Ureter (tissue), 1 donor: ENCODE measurements around the gene FUT1. TPM values are rescaled to one million over a fixed set of nuclear protein-coding genes. Genes with fewer than 3 reads are reported as not detected.
"Not testable (repeated sequence)": the region's sequence is repeated elsewhere in the genome, so short reads cannot be mapped to it uniquely, and the experiment has no call there.

ENCODE experiments used
- DNase-seq: peaks from one replicate; pipeline ENCODE4 v3.0.0-alpha.2; 2020; ENCODE audit warnings: low spot score
- total RNA-seq: library from RNA; stranded (reverse); gene quantifications from one replicate; pipeline ENCODE4 v1.2.4, GENCODE V29; 2023
- donor health status: DM: yes; HTN: yes; CAD: no.

Gene FUT1
- total RNA-seq, 1 donor from 2014 or later = 5.0 TPM

- DNase-seq = no peak
Observed at GRCh38 chr19:48768994-48769713, 16.7 kb upstream of the FUT1 start.

DNA sequence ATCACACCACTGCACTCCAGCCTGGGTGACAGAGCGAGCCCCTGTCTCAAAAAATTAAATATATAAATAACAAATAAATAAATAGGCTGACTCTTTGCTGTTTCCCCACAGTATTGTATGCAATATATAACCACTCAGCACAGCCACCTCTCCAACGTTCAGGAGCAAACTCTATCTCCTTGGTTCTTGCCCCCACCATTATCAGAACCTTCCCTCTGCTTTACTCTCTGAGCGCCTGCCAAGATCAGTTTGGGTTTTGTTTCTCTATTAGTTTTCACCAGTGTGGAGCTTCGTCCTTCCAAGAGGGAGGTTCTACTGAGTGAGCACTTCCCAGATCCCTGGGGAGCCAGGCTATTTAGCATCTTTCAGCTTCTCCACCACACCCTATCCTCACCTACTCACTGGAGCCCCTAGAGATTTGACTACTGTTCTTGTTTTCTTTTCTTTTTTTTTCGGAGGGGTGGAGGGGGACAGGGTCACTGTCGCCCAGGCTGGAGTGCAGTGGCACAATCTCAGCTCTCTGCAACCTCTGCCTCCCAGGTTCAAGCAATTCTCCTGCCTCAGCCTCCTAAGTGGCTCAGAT, 15.8 kb upstream of the FUT1 start:
- not testable (repeated sequence) for DNase-seq

DNA sequence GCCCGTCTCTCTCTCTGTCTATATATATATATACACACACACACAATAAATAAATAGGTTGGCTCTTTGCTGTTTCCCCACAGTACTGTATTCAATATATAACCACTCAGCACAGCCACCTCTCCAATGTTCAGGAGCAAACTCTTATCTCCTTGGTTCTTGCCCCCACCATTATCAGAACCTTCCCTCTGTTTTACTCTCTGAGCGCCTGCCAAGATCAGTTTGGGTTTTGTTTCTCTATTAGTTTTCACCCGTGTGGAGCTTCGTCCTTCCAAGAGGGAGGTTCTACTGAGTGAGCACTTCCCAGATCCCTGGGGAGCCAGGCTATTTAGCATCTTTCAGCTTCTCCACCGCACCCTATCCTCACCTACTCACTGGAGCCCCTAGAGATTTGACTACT, 13.4 kb upstream of the FUT1 start:
- DNase-seq = not testable (repeated sequence)

DNA sequence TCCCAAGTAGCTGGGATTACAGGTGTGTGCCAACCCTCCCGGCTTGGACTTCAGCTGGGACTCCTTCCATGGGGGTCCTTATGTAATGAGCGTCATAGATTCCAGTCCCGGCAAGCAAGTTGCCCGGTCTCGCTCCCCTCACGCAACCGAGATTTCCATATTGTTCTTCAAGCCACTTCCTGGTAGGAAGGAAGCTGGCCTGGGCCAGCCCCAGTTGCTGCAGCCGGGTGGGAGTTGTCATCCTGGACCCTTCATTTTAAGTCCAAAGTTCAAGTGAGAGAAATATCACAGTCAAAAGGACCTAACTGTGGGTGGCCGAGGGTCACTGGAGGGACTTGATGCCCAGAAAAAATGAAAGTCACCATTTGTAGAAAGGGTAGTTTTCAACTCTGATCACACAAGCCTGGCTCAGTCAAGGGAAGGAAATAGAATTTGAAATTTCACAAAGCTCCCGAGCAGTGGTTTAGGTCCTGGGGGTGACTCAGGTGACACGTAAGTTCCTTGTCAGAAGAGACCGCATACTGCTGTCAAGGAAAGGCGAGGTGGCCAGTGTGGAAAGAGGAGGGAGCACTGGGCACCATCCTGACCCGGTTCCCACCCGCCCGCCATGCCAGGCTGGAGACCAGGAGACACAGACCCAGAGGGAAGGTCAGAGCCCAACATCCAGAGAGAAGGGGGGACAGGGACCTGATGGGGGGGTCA, 8.2 kb upstream of the FUT1 start:
- no peak for DNase-seq

GRCh38 chr19:48757741-48758144, 5.3 kb upstream of the FUT1 start:
- no peak for DNase-seq

DNA sequence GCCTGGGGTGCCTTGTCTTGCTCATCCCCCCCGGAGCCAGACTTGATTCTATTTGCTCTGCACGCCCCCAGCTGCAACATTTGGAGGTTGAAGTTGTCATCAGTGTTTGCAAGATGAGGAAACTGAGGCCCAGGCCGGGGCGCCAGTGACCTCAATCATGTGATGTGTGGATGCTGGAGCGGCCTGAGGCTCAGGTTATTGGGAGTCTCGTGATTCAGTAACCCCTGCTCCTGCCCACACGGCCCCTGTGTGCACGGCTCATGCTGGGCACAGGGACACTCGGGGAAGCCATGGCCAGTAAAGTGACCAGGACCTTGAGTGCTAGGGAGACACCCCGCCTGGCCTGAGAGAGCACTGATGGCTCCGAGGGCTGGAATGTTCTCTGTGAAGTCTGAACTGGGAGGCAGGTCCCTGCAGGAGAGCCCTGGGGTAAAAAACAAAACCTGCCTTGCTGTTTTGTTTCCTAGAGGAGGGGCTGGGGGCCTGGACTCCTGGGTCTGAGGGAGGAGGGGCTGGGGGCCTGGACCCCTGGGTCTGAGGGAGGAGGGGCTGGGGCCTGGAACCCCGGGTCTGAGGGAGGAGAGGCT, 4.7 kb upstream of the FUT1 start:
- DNase-seq = no peak

- no peak for DNase-seq
Observed at GRCh38 chr19:48756686-48757085, 4.2 kb upstream of the FUT1 start.

DNA sequence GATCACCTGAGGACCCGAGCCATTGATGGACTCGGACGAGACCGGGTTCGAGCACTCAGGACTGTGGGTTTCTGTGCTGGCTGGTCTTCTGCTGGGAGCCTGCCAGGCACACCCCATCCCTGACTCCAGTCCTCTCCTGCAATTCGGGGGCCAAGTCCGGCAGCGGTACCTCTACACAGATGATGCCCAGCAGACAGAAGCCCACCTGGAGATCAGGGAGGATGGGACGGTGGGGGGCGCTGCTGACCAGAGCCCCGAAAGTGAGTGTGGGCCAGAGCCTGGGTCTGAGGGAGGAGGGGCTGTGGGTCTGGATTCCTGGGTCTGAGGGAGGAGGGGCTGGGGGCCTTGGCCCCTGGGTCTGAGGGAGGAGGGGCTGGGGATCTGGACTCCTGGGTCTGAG, 3.8 kb upstream of the FUT1 start:
- no peak for DNase-seq

GRCh38 chr19:48755787-48756186, 3.3 kb upstream of the FUT1 start:
- no peak for DNase-seq

DNA sequence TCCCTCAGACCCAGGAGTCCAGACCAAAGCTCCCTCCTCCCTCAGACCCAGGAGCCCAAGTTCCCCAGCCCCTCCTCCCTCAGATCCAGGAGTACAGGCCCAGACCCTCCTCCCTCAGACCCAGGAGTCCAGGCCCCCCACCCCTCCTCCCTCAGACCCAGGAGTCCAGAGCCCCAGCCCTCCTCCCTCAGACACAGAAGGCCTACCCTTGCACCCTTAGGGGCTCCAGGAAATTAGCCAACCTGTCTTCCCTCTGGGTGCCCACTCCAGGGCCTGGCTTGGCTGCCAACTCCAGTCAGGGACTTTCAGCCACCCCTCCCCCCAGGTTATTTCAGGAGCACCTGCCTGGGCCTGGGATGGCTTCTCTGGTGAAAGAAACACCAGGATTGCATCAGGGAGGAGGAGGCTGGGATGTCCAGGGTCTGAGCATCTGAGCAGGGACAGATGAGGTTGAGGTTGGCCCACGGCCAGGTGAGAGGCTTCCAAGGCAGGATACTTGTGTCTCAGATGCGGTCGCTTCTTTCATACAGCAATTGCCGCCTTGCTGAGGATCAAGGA, 2.7 kb upstream of the FUT1 start, which contains the start of gene FGF21:
Gene FGF21 (plus strand): TSS at position 441 of the 558 bp plus-strand sequence. CDS start 713 bp downstream, outside the sequence.
- no peak for DNase-seq

DNA sequence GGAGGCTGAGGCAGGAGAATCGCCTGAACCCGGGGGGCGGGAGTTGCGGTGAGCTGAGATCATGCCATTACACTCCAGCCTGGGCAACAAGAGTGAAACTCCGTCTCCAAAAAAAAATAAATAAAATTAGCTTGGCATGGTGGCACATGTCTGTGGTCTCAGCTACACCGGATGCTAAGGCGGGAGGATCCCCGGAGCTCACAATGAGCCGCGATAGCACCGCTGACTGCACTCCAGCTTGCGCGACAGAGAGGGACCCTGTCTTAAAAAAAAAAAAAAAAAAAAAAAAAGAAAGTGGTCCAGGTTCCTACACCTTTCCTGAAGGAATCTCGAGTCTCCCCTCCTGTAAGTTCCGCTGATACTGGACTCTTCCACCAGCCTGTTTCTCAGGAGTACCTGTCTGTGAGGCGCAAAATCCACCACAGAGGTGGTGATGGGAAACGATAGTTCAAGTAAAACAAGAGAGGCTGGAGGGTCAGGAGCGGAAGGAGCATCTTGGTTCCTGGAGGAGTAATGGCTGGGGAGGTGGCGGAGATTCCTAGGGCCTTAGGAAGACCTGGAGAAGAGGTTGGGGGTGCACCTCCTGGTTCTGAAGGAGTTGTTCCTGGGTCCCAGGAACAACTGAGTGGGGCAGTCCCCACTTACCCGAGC, 471 bp downstream of the FUT1 start:
- DNase-seq = no peak

DNA sequence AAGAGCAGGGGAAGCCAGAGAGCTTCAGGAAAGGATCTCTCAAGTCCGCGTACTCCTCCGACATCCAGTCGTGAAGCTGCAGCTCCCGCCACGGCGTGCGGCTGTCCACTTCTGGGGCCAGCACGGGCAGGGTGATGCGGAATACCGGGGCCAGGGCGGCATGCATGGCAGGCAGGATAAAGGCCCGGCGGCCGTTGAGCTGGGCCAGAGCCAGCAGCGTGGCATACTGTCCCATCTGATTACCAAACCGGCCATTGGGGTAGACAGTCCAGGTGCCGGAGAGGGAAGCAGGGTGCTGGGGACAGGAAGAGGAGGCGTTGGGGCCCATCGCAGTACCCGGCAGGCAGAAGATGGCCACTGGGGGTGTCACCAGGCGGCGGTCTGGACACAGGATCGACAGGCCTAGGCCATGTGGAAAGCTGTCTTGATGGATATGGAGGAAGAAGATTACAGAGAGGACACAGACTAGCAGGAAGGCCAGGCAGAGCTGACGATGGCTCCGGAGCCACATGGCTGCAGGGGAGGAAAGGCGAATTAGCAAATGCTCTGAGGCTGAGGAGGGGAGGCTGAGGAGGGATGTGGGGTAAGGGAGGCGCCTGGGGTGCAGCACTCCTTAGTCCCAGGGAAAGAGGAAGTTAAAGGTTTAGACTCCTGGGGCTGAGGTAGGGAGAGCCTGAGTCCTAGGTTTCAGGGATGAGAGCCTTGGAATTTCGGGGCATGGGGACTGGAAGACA, 1.5 kb downstream of the FUT1 start:
- no peak for DNase-seq

GRCh38 chr19:48750351-48750750, 2.1 kb downstream of the FUT1 start:
- no peak for DNase-seq

DNA sequence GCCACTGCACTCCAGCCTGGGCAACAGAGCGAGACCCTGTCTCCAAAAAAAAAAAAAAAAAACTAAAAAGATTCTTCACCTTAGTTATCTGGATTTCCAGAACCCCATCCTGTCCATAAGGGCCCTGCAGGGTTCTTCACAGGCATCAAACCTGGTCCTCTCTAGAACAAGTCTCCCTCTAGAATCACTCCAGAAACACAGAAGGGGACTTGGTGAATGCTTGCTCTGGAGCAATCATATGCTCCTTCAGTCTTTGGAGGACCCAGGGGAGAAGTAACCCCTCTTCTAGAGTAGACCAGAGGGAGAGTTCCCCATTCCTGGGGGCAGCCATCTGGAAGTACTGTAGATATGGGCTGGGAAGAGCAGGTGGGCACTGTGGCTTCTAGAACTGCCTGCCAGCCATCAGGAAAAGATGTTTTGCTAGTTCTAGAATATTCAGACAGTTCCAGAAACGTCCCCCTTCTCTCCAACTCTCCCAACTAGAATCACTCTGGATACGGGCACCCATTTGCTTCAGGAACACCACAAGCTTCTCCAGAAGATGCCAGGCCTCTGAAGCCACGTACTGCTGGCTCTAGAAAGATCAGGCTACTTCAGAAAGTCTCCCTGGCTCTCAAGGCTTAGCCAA, 2.8 kb downstream of the FUT1 start:
- DNase-seq = no peak

- no peak for DNase-seq
Observed at GRCh38 chr19:48746738-48747575, 5.5 kb downstream of the FUT1 start, which contains the start of gene IZUMO1. TSS of gene IZUMO1 (minus strand) at chr19:48746909. CDS start at chr19:48745859, 1,050 bp downstream.

- DNase-seq = no peak
Observed at GRCh38 chr19:48746110-48746509, 6.3 kb downstream of the FUT1 start.

DNA sequence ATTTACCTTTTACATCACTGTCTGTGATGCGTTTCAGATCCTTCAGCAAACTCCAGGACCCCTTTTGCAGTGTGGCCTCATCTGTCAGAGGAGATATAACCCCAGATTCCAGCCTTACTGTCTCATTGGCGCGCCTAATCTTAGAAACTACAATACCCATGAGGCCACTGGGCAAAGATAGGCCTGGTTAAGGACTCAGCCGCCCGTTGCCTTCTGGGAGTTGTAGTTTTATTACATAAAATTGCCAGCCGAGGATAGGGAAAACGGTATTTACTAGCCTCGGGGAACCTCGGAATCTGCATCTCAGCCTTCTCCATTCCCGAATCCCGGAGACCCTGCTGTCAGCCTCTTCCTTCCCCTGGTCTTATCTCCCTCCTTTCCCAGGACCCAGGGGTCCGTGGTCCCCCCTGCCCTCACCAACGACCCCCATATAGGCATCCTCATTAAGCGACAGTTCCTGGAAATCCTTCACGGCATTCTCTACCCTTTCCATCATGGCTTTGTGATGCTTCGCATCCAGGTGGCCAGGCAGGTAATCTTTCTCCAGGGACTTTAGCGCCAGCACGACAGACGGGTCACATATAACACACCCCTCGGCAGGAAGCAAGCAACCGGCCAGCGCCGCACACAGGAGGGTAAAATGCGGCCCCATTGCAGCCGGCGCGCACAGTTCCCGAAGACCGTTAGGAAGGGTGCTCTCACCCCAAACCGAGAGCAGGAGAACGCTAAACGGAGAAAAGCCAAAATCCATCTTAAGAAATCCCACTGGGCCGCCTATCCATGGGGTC, 7.0 kb downstream of the FUT1 start:
- no peak for DNase-seq

GRCh38 chr19:48742096-48742495, 10.3 kb downstream of the FUT1 start:
- DNase-seq = no peak
